ENCODE data around the gene FAM98A. TPM values are rescaled to one million over a fixed set of nuclear protein-coding genes. Genes with fewer than 3 reads are reported as not detected.

The FAM98A gene
- total and polyA plus RNA-seq, 2 of the 4 experiments (the other 2 are of a cell fraction): 113 to 131 TPM

DNA sequence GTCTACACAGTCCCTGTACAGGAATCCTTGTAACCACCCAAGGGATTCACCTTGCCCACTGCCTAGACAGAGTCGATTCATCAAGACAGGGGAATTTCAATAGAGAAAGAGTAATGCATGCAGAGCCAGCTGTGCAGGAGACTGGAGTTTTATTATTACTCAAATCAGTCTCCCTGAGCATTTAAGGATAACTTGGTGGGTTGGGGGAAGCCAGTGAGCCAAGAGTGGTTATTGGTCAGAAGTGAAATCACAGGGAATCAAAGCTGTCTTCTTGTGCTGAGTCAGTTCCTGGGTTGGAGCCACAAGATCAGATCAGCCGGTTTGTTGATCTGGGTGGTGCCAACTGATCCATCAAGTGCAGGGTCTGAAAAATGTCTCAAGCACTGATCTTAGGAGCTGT is 17.8 kb upstream of the FAM98A start:
- ChIA-PET POLR2A (ENCODE audit: unreplicated experiment) (no interaction called here), CTCF (no interaction called here)
- Histone ChIP-seq H2BK5ac (ENCODE audit: low read depth, low read length, poor library complexity, severe bottlenecking) (no peak overlapping the region), H3K27ac (ENCODE audit: insufficient read depth, low read length) (no peak overlapping the region), H2BK120ac (ENCODE audit: low read depth, low read length) (no peak overlapping the region), H4K5ac (ENCODE audit: low read depth, low read length) (no peak overlapping the region), H3K18ac (ENCODE audit: low read depth, low read length) (no peak overlapping the region), H2BK15ac (ENCODE audit: low read depth, low read length) (no peak overlapping the region), H3K4ac (ENCODE audit: low read depth, low read length) (no peak overlapping the region), H2AK5ac (ENCODE audit: low read depth, low read length) (no peak overlapping the region), H4K8ac (ENCODE audit: low read depth in 2 of 2, low read length in 2 of 2) (no peak overlapping the region), H3K23ac (ENCODE audit: low read depth, low read length) (no peak overlapping the region), H2BK20ac (ENCODE audit: low read depth, low read length) (no peak overlapping the region), H3K27me3 (ENCODE audit: control insufficient read depth, insufficient read depth, low read length) (peaks cover 3% of the 10 kb centered on the region; the same call in 1 of the 2 replicates), H3K9ac (ENCODE audit: low read depth, low read length) (no peak overlapping the region), H3K79me1 (ENCODE audit: low read depth in 1 of 2, low read length in 2 of 2) (no peaks in the 10 kb centered on the region), H3K4me3 (ENCODE audit: insufficient read depth, low read depth, low read length) (no peak overlapping the region), H3K36me3 (ENCODE audit: control insufficient read depth, insufficient read depth, low read length) (no peaks in the 10 kb centered on the region), H3K9me1 (ENCODE audit: insufficient read depth, low read length) (no peaks in the 10 kb centered on the region), H3K4me2 (ENCODE audit: low read depth, low read length) (no peak overlapping the region), H3K14ac (replicated peaks; ENCODE audit: low read depth, low read length) (no peak overlapping the region), H3K4me1 (ENCODE audit: control insufficient read depth, insufficient read depth, low read length) (no peaks in the 10 kb centered on the region), H3K9me3 (ENCODE audit: control insufficient read depth, insufficient read depth, low read length) (no peaks in the 10 kb centered on the region), H2AK9ac (replicated peaks; ENCODE audit: low read depth, low read length, poor library complexity) (no peak overlapping the region), H2AFZ (replicated peaks; ENCODE audit: low read length, poor library complexity) (no peak overlapping the region), H4K91ac (ENCODE audit: insufficient read depth, low read depth, low read length) (no peak overlapping the region), H4K20me1 (ENCODE audit: insufficient read depth, low read length) (no peaks in the 10 kb centered on the region), H3K56ac (ENCODE audit: extremely low read depth, insufficient read depth, low read length) (no peak overlapping the region)
- no peak for ATAC-seq (ENCODE audit: low read depth)
- TF ChIP-seq RCOR1 (IDR thresholded peaks at IDR 0.05; ENCODE audit: insufficient replicate concordance, low read length) (no peak), RAD21 (IDR thresholded peaks at IDR 0.05; ENCODE audit: low read length) (no peak), MAZ (IDR thresholded peaks at IDR 0.05; ENCODE audit: borderline replicate concordance, low read depth, low read length) (no peak)
- intact Hi-C loops (cut with micrococcal nuclease): no loop called here
- dilution Hi-C loops (cut with HindIII; ENCODE audit: low sequenced_read_pairs, unreplicated experiment): no loop called here
- in situ Hi-C loops (cut with MboI; ENCODE audit: low sequenced_read_pairs): no loop called here
- no CpG with 5 or more reads among the region's 2 CpGs for WGBS, 2 experiments (ENCODE audit: extremely low coverage in 2 of 2, insufficient read length in 1 of 2)
- DNase-seq: peak; percentile 3
- BruUV-seq (replicated peaks): no TSS peak

Data from IMR-90 (cell line).